ENCODE measurements around the gene B4GALT4. TPM values are rescaled to one million over a fixed set of nuclear protein-coding genes. Genes with fewer than 3 reads are reported as not detected.
A peak's percentile ranks its signal among the peaks of the same experiment; 100 is the strongest.
"Not testable (repeated sequence)": the region's sequence is repeated elsewhere in the genome, so short reads cannot be mapped to it uniquely, and the experiment has no call there.

The B4GALT4 gene
- total RNA-seq, 1 experiment from 2014 or later, result 8.5 TPM

DNA sequence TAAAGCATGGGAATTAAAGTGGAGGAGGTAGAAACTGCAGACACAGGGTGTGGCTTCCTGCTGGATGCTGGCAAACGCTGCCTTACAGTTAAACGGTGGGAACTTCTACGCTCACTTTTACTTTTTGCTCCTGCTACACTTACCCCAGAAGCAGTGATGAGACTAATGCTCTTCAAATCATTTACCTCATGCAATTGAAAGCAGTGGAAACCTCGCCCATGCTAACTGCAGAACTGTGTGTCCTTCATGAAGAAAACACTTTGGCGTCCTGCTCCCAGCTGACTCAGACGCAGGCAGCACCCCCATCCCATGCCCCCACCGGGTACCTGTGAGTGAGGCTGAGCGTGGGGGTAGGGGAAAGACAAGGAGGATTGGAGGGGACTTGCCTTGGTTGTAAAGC, 35.5 kb downstream of the B4GALT4 start:
- DNase-seq (ENCODE audit: low spot score), result no peak

DNA sequence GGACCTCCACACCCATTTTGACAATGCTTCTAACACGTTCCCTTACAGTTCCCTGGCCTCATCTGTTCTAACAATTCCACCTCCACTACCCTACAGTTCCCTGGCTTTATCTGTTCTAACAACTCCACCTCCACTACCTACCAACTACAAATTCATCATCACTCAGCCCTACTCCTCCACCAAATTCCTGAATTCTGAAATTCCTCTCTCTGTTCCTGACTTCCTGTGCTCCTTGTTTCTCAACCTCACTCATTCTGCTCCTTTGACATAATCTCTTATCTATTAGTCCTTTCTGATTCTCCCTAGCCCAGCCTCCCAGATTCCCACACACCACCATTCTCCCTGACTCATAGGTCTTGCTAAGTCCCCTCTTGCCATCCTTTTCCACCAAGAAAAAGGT, 44.8 kb downstream of the B4GALT4 start:
- no peak for DNase-seq (ENCODE audit: low spot score)

DNA sequence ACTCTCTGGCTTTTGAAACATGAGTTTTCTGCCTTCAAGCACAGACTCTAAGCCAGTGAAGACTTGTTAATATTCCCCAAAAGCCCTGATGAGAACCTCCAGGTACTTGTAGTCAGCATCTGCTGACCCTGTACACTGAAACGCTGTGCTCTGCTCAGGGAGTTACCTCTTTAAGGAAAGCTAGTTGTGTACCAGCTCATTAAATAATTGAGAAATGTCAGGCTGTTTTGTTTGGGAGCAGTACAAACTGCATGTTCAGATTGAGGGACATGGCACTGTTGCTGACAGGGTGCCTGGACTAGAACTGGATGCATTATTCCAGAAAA, 45.6 kb downstream of the B4GALT4 start:
- DNase-seq (ENCODE audit: low spot score), result no peak

DNA sequence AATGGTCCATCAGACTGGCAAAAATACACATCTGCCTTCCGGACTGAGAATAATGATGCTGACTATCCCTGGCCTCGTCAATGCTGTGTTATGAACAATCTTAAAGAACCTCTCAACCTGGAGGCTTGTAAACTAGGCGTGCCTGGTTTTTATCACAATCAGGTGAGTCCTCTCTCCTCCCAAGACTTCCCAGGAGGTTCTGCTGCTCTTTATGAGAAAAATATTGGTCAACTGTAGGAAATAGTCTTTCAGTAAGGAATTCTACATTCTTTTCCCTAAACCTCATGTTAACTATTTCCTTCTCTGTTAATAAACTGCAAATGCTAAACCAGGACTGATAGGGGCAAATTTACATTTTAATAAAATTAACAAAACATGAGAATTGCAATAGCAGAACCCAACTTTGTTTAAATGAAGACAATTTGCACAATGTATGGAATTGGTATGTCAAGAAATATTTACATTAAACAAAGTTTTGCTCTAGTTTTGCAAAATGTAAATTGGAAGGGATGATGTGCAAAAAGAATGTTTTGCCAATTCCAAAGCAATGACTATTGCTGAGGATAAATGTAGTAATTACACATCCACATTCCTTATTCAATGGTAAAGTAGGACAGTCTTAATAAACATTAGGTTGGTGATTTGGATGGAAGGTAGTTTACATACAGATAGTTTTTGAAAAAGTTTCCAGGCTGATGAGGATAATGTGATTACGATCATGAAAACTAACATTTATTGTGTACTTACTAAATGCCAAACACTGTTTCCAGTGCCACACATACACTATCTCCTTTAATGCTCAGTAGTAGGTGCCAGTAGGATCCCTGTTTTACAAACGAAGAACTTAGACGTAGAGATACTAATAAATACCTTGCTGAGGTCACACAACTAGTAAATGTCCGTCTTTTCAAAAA, 46.2 kb downstream of the B4GALT4 start:
- no peak for DNase-seq (ENCODE audit: low spot score)

DNA sequence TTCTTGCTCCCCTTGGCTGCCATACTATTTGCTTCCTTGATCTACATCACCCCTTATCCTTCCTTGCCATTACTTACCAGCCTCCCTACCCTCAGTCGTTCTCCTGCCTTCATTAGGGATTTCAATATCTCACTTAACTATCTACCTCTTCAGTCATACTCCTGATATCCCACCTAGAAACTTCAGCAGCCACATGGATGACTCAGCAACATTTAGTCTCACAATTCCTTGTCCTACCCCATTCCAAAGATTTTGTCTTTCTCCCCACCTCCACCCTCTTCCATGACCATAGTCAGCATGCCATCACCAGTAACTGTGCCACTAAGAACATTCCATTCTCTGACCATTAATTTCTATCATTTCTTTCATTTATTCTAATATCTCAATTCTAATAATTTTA, 48.9 kb downstream of the B4GALT4 start:
- DNase-seq (ENCODE audit: low spot score), result no peak

DNA sequence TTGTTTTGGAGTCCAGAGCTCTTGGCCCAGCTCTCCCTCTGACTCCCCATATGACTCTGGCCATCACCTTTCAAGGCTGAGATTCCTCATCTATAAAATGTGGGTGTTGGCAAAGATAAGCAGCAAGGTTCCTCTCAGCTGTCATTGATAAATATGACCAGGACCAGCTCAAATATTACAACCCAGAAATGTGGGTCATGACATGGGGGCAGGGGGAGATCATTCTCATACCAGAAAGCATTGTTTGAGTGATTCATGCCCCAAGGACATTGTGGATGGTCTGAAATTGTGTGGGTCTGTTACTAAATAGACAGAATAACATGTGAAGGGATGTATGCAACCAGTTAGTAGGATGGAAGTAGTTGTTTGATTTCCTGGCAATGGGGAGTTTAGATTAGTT, 53.4 kb downstream of the B4GALT4 start:
- no peak for DNase-seq (ENCODE audit: low spot score)

DNA sequence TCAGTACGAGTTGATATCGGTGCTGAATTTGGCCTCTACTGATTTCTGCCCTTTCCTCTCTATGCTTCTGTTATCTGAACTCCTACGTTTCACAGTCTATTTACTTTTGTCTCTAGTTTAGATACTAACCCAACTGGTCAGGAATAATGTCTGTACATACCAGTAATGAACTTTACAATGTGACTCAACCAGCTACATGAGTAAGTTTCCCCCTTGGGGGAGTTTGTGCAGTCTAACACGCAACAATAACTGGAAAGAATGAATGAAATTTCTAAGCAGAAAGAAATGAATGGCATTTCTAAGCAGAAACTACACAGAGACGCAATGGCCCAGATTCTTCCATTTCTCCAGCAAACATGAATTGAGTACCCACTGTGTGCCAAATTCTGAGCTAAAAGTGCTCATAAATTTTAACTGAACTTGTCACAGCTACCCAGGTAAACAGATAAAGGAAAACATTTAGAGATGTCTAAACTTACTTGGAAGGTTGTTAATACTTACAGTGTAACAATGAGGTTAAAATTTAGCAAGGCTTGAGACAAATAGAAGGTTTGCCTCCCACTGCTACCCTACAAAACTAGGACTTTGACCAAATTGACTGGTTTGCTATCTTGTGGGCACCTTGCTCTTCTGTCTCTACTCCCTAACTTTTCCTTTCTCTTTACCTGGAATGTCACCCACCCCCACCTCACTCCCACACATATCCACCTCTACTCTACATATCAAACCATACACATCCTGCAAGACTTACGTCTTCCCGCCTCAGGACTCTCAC, 55.7 kb downstream of the B4GALT4 start:
- no peak for DNase-seq (ENCODE audit: low spot score)

DNA sequence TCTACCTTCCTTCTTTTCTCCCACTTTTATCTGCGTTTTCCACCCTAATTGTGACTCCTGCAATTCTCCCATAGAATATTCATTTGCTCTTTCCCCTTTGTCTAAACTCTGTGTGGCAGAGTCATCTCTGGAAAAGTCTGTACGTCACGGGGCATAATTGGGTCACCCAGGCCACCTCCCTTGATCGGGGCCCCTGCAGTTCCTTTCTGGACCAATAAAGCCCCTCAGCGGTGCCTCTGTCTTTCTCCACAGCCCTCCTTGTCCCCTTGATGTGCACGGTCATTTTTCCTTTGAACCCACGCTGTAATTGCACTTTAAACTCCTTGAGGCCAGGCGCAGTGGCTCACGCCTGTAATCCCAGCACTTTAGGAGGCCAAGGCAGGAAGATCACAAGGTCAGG, 56.6 kb downstream of the B4GALT4 start:
- no peak for DNase-seq (ENCODE audit: low spot score)

DNA sequence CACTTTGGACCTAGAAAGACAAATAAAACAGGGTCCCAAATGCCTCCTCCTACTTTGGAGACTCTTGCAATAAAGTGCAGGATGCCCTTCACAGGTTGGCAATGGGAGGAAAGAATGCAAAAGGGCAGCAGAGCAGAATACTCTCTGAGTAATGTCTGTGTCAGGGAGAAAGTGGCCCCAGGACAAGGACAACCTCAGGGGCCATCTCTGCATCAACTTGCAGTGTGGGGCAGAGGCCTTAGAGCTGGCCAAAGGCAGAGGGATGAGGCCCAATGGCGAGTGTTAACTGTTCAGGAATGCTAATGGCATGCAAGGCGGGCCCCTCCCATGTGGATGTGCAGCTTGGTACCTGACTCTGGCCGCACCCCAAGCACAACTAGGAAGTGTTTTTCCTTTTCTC, 58.9 kb downstream of the B4GALT4 start:
- peak; percentile 5 for DNase-seq (ENCODE audit: low spot score)

DNA sequence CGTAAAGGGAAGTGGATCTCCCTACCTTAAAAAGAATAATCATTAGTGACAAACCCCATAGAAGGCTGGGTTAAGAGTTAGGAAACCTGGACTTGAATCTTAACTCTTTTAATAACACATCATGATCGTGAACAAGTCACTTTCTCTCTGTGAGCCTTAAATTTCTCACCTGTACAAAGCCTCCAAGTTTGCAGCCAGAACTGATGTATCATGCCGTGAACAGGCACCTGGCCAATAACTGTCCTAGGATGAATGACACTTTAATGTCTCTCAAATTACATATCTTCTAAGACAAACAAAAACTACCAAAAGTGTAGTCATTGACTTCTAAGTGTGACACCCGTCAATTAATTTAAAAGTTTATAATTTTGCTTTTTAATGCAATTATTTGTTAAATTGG, 63.4 kb downstream of the B4GALT4 start:
- DNase-seq (ENCODE audit: low spot score), result no peak

DNA sequence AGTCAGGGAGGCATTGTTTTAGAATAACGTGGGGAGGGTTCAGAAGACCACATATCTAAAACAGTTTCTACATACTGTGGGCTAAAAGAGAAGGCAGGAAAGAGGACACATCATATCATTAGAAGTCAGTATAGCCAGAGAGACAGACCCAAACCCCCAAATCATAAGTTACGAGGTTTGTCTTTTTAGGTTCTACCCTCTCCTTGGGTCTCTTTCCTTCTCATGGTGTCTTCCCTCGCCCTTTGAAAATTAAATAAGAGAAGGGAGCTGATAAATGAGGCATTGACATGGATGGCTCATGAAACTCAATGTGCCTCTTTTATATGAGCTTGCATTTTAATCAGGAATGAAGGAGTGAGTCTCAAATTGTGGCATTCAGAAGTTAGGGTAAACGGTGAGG, 63.9 kb downstream of the B4GALT4 start:
- no peak for DNase-seq (ENCODE audit: low spot score)

DNA sequence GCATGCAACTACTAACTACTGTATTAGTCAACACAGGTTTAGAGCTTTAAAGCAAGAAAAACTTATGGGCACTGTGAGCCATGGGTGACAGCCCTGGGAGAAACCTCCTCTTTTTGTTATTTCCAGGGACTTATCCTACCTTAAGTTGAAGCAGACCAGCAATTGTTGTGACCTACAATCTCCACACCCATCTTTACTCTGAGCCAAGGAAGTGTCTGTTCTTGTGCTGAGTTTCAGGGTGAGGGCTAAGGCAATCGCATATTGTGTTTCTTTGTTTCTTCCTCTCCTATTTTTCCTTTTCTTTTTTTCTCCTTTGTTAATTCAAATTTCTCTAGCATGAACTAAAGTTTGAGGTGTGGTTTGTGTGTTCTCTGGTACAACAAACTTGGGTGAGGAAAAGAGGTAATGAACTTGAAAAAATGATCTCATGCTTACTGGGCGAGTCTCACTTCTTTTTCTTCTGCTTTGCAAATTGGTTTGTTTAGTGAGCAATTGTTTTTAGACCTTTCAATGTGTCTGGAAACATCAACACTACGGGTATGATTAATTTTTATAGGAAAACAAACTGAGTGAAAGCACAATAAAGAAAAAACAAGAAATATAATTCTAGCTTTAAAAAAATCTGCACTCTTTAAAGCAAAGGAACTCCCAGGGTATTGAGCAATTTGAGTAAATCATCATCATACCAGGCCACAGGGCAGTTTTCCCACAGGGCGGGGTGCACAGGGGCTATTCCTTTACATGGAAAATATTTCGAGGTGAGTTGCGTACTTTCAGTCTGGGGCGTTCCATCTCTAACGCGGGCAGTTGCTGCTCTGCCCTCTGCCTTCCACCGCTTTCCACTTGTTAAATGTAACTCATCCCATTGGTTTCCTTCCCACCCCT, 64.6 kb downstream of the B4GALT4 start:
- DNase-seq (ENCODE audit: low spot score), result no peak

DNA sequence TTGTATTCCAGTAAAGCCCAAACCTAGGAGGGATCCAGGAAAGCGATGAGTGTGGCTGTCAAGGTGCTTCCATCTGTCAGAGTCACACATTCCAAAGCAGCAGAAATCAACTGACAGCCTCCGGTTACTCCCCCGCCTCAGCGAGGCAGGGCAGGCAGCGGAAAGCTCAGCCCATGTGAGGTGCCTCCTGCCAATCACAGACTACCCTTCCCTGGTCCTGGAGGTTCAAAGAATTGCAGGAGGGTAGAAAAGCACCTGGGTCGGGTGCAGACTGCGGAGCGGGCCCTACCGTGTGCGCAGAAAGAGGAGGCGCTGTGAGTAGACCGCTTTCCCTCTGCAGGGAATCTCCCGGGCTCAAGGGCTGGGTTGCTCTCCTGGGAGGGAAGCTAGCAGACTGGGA, 67.4 kb downstream of the B4GALT4 start, which contains the start of gene UPK1B:
TSS of gene UPK1B (plus strand) at position 274 of the 400 bp plus-strand sequence. CDS start 13,144 bp downstream, outside the sequence.
- DNase-seq (ENCODE audit: low spot score), result no peak

DNA sequence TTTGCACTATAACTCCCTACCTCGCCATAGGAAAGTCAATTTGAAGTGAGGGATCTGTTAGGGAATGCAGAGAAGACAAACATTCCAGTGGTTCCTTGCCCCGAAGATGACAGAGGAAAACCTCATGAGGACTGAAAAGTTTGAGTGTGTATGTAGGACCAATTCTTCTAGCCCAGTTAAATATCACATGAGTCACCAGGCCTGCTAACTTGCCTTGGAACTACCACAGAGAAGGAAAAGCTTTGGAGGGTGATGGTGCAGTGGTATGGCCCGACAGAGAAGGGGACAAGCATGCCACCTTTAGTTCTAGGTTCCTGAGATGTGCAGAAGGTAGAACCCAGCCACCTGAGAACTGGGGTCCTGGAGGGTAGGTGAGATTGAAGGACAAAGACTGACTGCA, 69.9 kb downstream of the B4GALT4 start:
- DNase-seq (ENCODE audit: low spot score), result no peak

DNA sequence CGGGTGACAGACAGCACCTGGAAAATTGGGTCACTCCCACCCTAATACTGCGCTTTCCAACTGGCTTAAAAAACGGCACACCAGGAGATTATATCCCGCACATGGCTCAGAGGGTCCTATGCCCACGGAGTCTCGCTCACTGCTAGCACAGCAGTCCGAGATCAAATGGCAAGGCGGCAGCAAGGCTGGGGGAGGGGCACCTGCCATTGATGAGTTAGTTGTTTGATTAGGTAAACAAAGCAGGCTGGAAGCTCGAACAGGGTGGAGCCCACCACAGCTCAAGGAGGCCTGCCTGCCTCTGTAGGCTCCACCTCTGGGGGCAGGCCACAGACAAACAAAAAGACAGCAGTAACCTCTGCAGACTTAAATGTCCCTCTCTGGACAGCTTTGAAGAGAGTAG, 75.9 kb downstream of the B4GALT4 start:
- not testable (repeated sequence) for DNase-seq (ENCODE audit: low spot score)

Other genes with a start within 250 kb of the B4GALT4 start
- not detected in 2 replicates for gene IGSF11, start 206.0 kb downstream of the B4GALT4 start, total RNA-seq (2014; rRNA removed; shearing (Covaris generic))
- gene TEX55, start 94.7 kb downstream of the B4GALT4 start, total RNA-seq (2014; rRNA removed; shearing (Covaris generic)), result not detected in 2 replicates
- not detected in 2 replicates for gene UPK1B, start 67.3 kb downstream of the B4GALT4 start, total RNA-seq (2014; rRNA removed; shearing (Covaris generic))
- 0.03 TPM in 2 replicates for gene ARHGAP31, start 53.5 kb upstream of the B4GALT4 start, total RNA-seq (2014; rRNA removed; shearing (Covaris generic))
- gene TMEM39A, start 222.7 kb upstream of the B4GALT4 start, total RNA-seq (2014; rRNA removed; shearing (Covaris generic)), result 30.2 and 45.0 TPM in 2 replicates
- 8.1 and 8.6 TPM in 2 replicates for gene POGLUT1, start 228.1 kb upstream of the B4GALT4 start, total RNA-seq (2014; rRNA removed; shearing (Covaris generic))